Measurements from ENCODE around the gene CDK1.

GRCh38 chr10:60733517-60733822 is 44.8 kb upstream of the CDK1 start:
- TF ChIP-seq, protein P1, sequence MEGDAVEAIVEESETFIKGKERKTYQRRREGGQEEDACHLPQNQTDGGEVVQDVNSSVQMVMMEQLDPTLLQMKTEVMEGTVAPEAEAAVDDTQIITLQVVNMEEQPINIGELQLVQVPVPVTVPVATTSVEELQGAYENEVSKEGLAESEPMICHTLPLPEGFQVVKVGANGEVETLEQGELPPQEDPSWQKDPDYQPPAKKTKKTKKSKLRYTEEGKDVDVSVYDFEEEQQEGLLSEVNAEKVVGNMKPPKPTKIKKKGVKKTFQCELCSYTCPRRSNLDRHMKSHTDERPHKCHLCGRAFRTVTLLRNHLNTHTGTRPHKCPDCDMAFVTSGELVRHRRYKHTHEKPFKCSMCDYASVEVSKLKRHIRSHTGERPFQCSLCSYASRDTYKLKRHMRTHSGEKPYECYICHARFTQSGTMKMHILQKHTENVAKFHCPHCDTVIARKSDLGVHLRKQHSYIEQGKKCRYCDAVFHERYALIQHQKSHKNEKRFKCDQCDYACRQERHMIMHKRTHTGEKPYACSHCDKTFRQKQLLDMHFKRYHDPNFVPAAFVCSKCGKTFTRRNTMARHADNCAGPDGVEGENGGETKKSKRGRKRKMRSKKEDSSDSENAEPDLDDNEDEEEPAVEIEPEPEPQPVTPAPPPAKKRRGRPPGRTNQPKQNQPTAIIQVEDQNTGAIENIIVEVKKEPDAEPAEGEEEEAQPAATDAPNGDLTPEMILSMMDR (IDR thresholded peaks at IDR 0.05; ENCODE audit: extremely low read depth in 1 of 2, insufficient read depth in 1 of 2, low read depth in 1 of 2, low read length in 2 of 2) = peak in 1 of 2 donors; percentile 19
- TF ChIP-seq EZH2 (IDR thresholded peaks at IDR 0.05; ENCODE audit: borderline replicate concordance, low read depth, low read length, severe bottlenecking) = no peak
- no peak for TF ChIP-seq POLR2A (IDR thresholded peaks at IDR 0.05; ENCODE audit: low read depth, low read length)
- no peak for TF ChIP-seq POLR2AphosphoS5 (IDR thresholded peaks at IDR 0.05; ENCODE audit: insufficient read depth, low read depth, low read length)
- TF ChIP-seq MYC (IDR thresholded peaks at IDR 0.05; ENCODE audit: low read depth, low read length) = no peak
- TF ChIP-seq, protein P2, sequence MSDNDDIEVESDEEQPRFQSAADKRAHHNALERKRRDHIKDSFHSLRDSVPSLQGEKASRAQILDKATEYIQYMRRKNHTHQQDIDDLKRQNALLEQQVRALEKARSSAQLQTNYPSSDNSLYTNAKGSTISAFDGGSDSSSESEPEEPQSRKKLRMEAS (IDR thresholded peaks at IDR 0.05; ENCODE audit: insufficient read depth, insufficient read length) = no peak
- TF ChIP-seq FOS (IDR thresholded peaks at IDR 0.05; ENCODE audit: borderline replicate concordance, insufficient read depth, low read length) = no peak
- TF ChIP-seq GATA2 (IDR thresholded peaks at IDR 0.05; ENCODE audit: insufficient read depth, insufficient read length, low read depth, low read length) = no peak
- no peak for TF ChIP-seq JUN (IDR thresholded peaks at IDR 0.05; ENCODE audit: borderline replicate concordance, insufficient read depth, insufficient read length, low read depth)

All from endothelial cell of umbilical vein (primary cell).